ENCODE measurements around the gene MYRIP. TPM values are rescaled to one million over a fixed set of nuclear protein-coding genes. Genes with fewer than 3 reads are reported as not detected.

The MYRIP gene
- polyA plus RNA-seq, 1 of the 3 experiments (the other 2 are of a cell fraction): 1.2 TPM

DNA sequence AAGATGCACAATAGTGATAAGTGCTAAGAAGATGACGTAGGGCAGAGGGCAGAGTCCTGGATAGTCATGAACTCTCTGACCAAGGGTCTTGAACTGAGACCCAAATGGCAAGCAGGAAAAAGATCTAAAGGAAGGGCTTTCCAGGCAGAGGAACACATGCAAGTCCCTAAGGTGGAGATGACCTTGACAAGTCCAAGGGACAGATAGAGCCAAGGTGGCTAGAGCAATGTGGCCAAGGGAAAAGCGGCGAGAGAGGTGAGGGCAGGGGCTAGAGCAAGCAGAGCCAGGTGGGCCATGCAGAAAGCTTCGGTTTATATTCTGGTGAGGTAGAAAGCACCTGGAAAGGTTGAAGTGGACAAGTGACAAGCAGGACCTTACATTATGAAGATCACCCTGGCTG, 414.4 kb downstream of the MYRIP start:
- peaks cover 0 to 5% of the 10 kb centered on the region in 2 experiments; a peak in 1 of 4 replicates for H3K4me1 ChIP-seq (ENCODE audit: control insufficient read depth in 1 of 2, insufficient read depth in 2 of 2, low read depth in 1 of 2, low read length in 1 of 2)
- POLR2A ChIA-PET: no interaction called here
- no peaks in the 10 kb centered on the region for H3K27me3 ChIP-seq (ENCODE audit: insufficient read depth)
- H4K20me1 ChIP-seq (ENCODE audit: insufficient read depth): no peaks in the 10 kb centered on the region
- no peaks in the 10 kb centered on the region for H3K9me3 ChIP-seq
- CTCF ChIA-PET: no interaction called here
- H3F3A ChIP-seq (replicated peaks; ENCODE audit: insufficient read depth): no peaks in the 10 kb centered on the region
- 59% methylated on average over 4 of the region's 4 CpGs for WGBS (ENCODE audit: low lambda C conversion rate)
- H3K4me2 ChIP-seq: no peak overlapping the region
- no peak overlapping the region for H3K4me3 ChIP-seq (ENCODE audit: low read depth in 2 of 2, low read length in 1 of 2)
- no peaks in the 10 kb centered on the region for H3K9me2 ChIP-seq
- H2AFZ ChIP-seq (ENCODE audit: low read depth): no peak overlapping the region
- no peak overlapping the region for H3K9ac ChIP-seq
- H3K79me2 ChIP-seq (ENCODE audit: insufficient read depth): no peaks in the 10 kb centered on the region
- no peaks in the 10 kb centered on the region for H3K36me3 ChIP-seq (replicated peaks in 1 of 2; ENCODE audit: control insufficient read depth in 1 of 2, insufficient read depth in 2 of 2, low read length in 1 of 2)
- no peak for DNase-seq
- H3K27ac ChIP-seq (ENCODE audit: low read depth in 2 of 2, low read length in 1 of 2): no peak overlapping the region
- TF ChIP-seq RAD21 (IDR thresholded peaks at IDR 0.05; ENCODE audit: low read length) (no peak), USF2 (IDR thresholded peaks at IDR 0.05; ENCODE audit: borderline replicate concordance, low read depth, low read length) (no peak), TAF1 (IDR thresholded peaks at IDR 0.05; ENCODE audit: borderline replicate concordance, low read depth, low read length) (no peak), GATA2 (CRISPR knock-in tag; IDR thresholded peaks at IDR 0.05) (no peak), TCF12 (IDR thresholded peaks at IDR 0.05) (no peak), NRF1 (IDR thresholded peaks at IDR 0.05; ENCODE audit: low read depth, low read length) (no peak), TEAD4 (IDR thresholded peaks at IDR 0.05; ENCODE audit: borderline replicate concordance, insufficient read depth) (no peak), ELF1 (IDR thresholded peaks at IDR 0.05) (no peak), RXRA (IDR thresholded peaks at IDR 0.05; ENCODE audit: borderline replicate concordance, low read depth) (no peak), FOSL2 (IDR thresholded peaks at IDR 0.05; ENCODE audit: borderline replicate concordance, low read depth) (no peak), YY1 (IDR thresholded peaks at IDR 0.05; ENCODE audit: low read depth) (no peak), MAX (IDR thresholded peaks at IDR 0.05; ENCODE audit: low read depth) (no peak), RFX5 (IDR thresholded peaks at IDR 0.05; ENCODE audit: low read length) (no peak), JUND (IDR thresholded peaks at IDR 0.05) (no peak), FOXJ3 (CRISPR knock-in tag; IDR thresholded peaks at IDR 0.05) (no peak), USF1 (IDR thresholded peaks at IDR 0.05; ENCODE audit: borderline replicate concordance, low read depth) (no peak)
- TF ChIP-seq, protein P1, sequence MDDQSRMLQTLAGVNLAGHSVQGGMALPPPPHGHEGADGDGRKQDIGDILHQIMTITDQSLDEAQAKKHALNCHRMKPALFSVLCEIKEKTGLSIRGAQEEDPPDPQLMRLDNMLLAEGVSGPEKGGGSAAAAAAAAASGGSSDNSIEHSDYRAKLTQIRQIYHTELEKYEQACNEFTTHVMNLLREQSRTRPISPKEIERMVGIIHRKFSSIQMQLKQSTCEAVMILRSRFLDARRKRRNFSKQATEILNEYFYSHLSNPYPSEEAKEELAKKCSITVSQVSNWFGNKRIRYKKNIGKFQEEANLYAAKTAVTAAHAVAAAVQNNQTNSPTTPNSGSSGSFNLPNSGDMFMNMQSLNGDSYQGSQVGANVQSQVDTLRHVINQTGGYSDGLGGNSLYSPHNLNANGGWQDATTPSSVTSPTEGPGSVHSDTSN (IDR thresholded peaks at IDR 0.05): no peak
- TF ChIP-seq, protein P2, sequence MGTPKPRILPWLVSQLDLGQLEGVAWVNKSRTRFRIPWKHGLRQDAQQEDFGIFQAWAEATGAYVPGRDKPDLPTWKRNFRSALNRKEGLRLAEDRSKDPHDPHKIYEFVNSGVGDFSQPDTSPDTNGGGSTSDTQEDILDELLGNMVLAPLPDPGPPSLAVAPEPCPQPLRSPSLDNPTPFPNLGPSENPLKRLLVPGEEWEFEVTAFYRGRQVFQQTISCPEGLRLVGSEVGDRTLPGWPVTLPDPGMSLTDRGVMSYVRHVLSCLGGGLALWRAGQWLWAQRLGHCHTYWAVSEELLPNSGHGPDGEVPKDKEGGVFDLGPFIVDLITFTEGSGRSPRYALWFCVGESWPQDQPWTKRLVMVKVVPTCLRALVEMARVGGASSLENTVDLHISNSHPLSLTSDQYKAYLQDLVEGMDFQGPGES (IDR thresholded peaks at IDR 0.05; ENCODE audit: low read depth, low read length): no peak

Measured in SK-N-SH (cell line).